Stimulated activated CD8-positive, alpha-beta memory T cell treated with anti-CD3 and anti-CD28 coated beads, Interleukin-2, amount 100 ng/mL, for 48 hours (primary cell): ENCODE measurements around the gene HEBP1.

Experiments
- DNase-seq, 2 donors: peaks; one replicate each; pipeline ENCODE4 v3.0.0-alpha.2; 2020; ENCODE audit warnings: low read depth in 2 of 2

HEBP1 gene

DNA sequence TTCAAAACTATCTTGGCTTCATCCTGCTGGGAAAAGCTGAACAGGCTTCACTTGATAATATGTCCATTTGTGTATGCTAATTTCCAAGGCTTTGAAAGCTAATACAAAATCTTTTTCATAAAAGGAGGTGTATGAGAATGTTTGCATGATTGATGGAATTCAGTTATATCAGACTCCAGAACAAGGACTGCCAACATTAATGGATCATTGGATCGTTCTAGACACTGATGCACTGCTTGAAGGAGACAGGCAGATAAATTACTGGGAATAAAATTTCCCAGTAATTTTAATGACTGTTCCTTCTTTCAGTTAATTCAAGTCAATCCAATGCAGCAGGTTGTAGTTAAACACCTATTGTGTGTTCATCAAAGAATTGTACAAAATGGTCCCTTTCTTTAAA, 48.6 kb downstream of the HEBP1 start:
- no peak for DNase-seq

DNA sequence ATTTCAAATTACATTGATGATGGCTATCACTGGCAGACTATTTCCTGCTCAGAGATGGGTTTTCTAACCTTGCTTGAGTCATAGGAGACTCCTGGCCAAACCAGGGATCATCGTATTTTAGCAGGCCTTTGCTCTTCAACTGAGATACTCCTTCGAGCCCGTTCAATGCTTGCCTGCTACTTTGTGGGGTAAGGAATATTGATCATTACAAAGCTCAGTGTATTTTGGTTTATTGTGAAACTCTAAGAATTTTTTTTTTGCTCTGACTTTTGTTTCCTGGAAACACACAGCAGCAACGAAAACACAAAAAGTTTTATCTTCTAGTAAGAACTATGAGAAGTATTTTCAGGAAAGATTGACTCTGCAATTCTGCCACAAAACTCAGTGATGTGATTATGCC, 52.2 kb downstream of the HEBP1 start:
- no peak for DNase-seq

DNA sequence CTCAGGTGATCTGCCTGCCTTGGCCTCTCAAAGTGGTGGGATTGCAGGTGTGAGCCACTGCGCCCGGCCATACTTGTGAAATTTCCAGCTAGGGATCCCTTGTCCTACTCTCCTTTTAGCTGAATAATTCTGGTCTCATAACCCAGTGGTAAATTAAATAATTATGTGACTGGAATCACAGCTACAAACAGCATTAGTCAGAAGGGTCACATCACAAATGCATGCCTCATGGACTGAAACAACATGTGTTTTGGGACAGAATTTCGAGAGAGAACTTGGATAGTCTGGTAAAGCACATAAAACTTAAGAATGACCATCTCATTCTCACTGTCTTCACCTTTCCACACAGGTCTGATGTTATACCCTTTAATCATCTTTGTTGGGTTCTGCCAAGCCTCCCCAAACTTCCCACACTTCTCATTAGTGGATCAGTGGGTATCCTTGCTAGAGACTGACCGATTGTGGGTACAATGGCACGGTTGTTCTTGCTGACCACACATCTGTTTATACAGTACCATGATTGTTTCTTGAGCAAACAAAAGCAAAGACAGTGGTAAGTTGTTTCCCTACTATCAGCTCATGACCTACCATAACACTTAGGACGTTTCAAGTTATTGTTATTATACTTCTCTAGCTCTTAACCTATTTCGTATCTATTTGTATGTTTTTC, 53.2 kb downstream of the HEBP1 start:
- DNase-seq = no peak

DNA sequence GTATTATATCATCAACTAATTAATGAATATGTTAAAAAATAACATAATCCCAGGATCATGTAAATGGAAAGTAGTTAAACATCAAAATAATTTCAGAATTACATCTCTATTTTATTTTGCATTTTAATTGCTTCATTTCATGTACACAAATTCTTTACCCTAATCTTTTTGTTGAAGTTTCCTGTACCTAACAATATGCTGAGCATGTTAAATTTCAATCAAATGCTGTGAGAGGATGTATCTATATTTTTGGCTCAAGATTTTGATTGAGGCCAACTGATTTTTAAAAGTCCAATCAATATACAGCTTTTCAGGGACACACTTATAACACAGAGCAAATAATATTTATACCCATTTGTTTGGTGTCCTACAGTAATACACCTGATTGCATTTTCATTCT, 54.5 kb downstream of the HEBP1 start:
- DNase-seq = no peak

DNA sequence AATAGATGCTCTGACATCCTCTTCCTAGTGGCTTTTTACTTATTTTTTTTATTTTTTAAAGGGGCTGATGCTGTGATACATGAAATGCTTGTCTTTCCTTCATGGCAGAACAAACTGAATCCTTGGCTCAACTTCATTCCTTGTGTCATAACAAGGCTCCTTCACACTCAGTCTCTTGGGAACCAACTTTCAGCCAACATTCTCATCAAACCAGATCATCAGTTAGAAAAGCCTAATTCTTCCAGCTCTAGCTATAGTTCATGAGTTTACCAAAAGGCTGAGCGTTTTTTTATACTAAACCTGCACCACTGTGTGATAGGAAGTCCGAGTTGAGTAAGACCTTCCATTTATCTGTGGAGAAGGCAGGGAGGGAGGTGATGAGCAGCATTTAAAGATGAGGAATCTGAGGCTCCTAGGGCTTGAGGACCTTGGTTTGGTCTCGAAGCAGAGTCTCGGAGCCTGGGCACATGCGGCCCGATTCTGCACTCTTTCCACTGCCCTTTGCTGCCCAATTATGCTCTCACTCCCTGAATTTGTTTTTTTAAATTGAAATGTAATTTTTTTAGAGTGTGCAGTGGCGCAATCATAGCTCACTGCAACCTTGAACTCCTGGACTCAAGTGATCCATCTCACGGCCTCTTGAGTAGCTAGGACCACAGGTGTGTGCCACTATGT, 56.3 kb downstream of the HEBP1 start:
- no peak for DNase-seq

DNA sequence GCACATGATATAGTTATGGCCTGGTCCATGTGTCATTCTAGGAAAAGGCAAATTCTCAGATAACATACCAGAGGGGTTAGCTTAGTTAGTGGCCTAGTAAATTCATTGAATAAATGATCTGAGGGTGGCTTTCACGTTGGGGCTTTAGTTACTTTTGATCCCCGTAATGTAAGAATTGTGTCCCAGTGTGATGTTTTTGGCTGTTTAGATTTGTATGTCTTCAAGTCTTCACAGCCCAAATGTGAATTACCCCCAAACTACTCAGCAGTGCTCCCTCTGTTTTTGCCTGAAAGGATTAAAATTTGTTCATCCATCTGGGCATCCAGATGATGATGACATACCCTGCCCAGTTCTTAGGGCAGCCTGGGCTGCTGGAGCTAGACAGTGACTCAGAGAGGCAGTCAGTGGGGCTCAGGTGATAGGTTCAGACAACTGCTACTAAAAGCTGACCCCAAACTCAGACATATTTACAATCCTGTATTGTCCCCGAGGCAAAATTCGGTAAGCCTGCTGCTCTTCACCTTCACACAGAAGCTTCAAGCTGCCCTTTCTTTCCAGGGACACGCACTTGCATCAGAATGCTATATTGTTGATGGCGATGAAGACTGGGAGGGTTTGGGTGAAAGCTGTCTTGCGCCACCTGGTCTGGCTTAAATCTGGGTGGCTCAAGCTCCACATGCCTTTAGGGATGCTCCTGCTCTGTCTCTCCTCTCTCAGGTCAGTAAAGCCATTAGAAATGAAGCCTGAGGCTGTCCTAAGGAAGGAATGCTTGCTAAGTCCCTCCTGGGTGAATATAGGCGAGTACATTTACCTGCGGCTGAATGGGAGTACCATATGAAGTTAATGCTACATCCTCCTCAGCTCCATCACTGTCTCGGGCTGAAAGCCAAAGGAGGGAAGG, 58.4 kb downstream of the HEBP1 start:
- DNase-seq = no peak

DNA sequence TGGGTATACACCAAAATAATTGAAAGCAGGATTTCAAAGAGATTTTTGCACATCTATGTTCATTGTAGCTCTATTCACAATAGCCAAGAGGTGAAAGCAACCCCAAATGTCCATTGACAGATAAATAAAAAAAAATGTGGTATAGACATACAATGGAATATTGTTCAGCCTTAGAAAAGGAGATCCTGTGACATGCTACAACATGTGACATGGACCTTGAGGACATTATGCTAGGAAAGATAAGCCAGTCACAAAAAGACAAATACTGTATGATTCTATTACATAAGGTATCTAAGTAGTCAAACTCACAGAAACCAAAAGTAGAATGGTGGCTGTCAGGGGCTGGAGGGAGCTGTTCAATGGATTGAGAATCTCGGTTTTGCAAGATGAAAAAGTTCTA, 60.2 kb downstream of the HEBP1 start:
- DNase-seq = no peak

DNA sequence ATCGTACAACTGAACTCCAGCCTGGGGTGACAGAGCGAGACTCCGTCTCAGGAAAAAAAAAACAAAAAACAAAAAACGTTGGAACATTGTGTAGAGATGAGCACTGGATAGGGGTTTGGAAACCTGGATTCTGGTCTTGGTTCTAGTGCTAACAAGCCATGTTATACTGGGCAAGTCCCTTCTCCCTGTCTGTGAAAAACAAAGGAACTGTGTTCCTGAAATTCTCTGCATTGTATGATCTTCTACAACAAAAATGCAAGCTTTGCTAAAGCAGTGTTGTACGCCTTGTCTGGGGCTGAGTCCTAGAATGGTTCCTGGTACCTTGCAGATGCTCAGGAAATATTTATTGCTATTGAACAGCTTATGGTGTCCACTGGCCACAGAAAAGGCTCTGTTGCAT, 61.5 kb downstream of the HEBP1 start:
- DNase-seq = no peak

DNA sequence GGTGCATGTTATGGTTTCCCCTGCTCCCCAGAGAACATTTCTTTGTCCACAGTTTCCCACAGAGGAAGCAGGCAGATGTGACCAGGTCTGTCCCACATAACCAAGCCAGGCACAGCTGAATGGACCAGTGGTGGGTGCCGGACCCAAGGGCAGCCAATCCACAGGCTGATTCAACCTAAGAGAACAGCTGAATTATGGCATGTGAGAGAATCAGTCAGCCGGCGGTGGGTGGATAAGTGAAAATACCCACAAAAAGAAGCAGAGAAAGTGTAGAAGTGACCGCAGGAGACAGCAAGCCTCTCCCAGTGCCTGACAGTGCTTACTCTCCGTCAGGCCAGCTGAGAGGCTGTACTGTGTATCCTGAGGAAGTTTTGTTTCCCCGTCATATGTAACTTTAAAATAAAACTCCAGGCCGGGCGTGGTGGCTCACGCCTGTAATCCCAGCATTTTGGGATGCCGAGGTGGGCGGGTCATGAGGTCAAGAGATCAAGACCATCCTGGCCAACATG, 63.0 kb downstream of the HEBP1 start:
- DNase-seq = no peak

DNA sequence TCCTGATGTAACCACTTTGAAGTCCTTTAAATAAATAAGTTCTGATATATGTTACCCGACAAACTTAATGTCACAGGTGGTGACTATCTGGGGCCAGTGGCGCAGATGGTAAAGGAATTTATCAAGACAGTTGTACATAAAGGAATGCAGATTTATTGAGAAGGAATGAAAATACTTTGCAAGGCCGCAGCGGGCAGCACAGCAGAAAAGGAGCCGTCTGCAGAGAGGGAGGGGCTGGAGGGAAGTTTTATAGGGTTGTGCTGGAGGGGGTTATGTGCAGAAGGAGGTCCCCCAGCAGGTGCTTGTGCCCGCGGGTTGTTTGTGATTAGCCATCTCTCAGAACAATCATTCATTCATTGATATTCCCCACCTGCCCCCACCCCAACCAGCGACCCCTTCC, 65.5 kb downstream of the HEBP1 start:
- DNase-seq = no peak

DNA sequence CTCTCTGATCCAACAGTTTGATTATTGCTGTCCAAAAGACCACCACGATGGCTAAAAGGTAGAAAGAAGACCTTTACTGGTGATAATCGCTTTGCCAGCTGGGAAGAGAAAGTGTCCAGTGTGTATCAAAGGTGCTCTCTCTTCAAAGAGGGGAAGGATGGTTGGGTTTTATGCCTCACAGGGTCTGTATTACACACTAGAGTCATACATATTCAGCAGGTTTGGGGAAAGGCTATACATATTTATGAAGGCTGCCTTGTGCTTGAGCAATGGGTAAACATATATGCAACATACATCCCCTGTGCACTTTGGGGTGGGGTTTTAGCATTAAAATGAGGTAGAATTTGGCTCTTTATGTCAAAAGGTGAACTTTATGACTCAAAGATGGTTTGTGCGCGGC, 66.3 kb downstream of the HEBP1 start:
- DNase-seq = no peak

DNA sequence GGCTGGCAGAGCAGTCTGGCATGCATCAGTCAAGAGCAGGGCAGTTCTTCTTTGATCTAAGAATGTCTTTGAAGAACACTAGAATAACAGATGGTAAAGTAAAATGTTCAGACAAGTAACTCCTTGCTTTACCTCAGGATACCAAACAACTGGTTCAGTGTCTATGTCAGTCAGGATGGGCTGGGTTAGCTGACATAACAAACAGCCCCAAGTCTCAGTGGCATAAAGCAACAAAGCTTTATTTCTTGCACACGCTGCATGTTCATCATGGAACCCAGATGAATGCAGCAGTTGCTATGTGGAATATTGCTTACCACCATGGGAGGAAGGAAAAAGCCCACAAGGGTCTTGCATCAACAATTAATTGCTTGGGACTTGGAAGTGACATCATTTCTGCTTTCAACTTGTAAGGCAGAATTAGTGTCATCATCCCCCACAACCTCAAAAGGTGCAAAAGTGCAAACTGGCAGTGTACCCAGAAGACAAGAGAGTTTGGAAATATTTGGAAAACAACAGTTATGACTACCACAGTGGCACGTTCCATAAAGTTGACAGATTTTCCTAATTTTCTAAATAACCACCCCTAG, 69.3 kb downstream of the HEBP1 start:
- DNase-seq = no peak

DNA sequence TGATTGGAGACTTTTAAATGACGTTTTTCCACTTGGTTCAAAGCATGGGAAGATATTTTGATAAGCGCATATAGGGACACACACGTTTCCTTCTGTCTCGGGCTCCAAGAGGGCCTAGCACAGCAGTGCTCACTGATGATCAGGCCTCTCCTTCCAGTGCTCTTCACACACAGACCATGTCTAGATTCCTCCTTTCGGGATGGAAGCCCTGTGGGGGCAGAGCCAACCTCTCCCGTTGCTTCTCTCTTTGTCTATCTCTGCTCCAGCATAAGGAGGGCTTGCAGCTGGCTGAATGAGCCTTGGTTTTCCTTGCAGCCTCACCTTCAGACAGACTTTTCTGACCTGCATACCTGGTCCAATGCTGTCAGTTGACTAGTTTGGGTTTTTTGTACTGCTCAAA, 70.4 kb downstream of the HEBP1 start:
- DNase-seq = no peak

DNA sequence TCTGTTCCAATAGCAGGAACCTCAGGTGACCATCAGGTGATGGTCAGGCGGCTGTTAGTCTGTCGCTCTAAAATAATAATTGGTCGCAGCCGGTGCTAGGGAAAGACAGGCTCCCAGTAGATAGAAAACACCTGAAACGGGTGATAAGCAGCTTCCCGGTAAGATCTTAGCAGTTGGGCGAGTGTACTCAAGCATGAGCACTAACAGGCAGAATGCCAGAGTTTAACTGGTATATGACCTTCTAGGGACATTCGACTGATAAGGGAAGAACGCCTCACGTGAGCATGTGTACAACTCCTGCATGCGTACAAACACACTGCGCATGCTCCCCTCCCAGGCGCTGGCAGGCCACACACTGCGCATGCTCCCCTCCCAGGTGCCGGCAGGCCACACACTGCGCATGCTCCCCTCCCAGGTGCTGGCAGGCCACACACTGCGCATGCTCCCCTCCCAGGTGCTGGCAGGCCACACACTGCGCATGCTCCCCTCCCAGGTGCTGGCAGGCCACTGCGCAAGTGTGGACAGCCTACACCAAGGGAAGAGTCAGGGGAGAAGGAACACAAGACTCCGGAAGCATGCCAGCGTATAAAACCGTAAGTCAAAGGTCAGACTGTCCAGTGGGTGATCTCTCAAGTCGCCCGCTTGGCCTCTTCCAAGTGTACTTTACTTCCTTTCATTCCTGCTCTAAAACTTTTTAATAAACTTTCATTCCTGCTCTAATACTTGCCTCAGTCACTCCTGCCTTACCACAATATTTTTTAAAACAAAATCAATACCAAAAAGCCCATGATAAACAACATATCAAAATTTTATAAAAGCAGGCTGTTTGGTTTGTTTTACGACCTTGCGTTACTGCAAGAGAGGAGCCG, 72.6 kb downstream of the HEBP1 start:
- peak; percentile 1 to 13 for DNase-seq

DNA sequence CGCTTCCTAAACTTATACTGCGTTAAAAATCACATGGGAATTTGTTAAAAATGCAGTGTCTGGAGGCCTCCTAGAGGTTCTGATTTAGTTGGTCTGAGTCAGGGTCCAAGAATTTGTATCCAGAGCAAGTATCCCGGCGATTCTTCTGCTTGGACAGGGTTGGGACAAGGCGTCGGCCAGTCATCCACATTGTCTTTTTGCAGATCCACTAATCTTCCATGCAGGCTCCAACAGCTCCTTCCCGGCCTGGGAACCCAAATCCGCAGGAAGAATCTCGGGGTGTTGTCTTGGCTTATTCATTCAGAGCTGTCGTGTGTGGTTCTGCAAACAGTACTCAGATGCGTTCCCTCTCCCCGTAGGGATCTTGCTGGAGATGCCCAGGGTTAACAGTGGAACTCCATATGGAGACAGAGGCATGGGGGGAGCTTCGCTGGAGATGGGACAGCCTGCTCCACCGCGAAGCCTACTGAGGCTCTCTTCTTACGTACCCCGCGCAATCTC, 73.4 kb downstream of the HEBP1 start:
- no peak for DNase-seq

DNA sequence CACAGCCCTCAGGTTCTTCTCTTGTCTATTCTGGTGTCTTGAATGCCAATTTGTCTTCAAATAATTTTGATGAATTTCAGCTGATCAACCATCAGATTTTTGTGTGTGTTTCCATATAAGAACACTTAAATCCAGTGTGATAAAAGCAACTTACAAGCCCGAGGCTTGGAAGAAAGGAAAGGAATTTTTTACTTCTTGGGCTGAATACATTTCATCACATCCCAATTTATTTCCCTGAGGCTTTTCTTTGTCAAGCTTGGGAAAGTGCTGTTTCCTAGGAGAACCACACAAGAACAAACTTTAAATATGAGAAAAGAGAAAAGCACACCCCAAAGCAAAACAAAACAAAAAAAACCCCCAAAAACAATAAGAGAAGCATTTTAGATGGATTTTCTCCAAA, 74.7 kb downstream of the HEBP1 start:
- DNase-seq = no peak
